Glutamatergic neuron (in vitro differentiated cells): ENCODE results near the gene RUNDC1. TPM values are rescaled to one million over a fixed set of nuclear protein-coding genes. Genes with fewer than 3 reads are reported as not detected.

Experiments used
- DNase-seq: peaks from one replicate; pipeline ENCODE4 v3.0.0; 2022
- H3K27ac Mint-ChIP-seq: one replicate; pipeline ENCODE4 v1.8.0; 2020; ENCODE audit warnings: mild to moderate bottlenecking, mixed read lengths, inconsistent platforms; ENCODE audit not compliant: unreplicated experiment
- H3K27me3 Mint-ChIP-seq: one replicate; pipeline ENCODE4 v1.8.0; 2020; ENCODE audit warnings: mild to moderate bottlenecking, moderate library complexity, mixed read lengths, inconsistent platforms; ENCODE audit not compliant: unreplicated experiment
- H3K36me3 Mint-ChIP-seq: one replicate; pipeline ENCODE4 v1.8.0; 2020; ENCODE audit warnings: mild to moderate bottlenecking, mixed read lengths, inconsistent platforms; ENCODE audit not compliant: unreplicated experiment
- H3K4me1 Mint-ChIP-seq: one replicate; pipeline ENCODE4 v1.8.0; 2020; ENCODE audit warnings: mild to moderate bottlenecking, low read depth, mixed read lengths, inconsistent platforms; ENCODE audit not compliant: unreplicated experiment
- H3K4me3 Mint-ChIP-seq: one replicate; pipeline ENCODE4 v1.8.0; 2020; ENCODE audit warnings: mild to moderate bottlenecking, mixed read lengths, inconsistent platforms; ENCODE audit not compliant: unreplicated experiment
- H3K9me3 Mint-ChIP-seq: one replicate; pipeline ENCODE4 v1.8.0; 2020; ENCODE audit warnings: mild to moderate bottlenecking, moderate library complexity, mixed read lengths, inconsistent platforms; ENCODE audit not compliant: unreplicated experiment
- total RNA-seq: library from RNA; stranded (reverse); fragmentation: NEBNext Ultra II Directional; extraction: Animal tissue kit (Norgen Biotek cat#: 25700); gene quantifications from one replicate; pipeline ENCODE4 v1.2.1, GENCODE V29; 2021; ENCODE audit not compliant: unreplicated experiment
- TF ChIP-seq, protein P1 (sequence below): fragments of 200-600 bp; sonication (generic); IDR thresholded peaks from one replicate; pipeline ENCODE4 v1.5.0; 2021; ENCODE audit not compliant: partially characterized antibody, unreplicated experiment

The RUNDC1 gene
- total RNA-seq, 1 donor from 2014 or later, result 14.0 TPM

DNA sequence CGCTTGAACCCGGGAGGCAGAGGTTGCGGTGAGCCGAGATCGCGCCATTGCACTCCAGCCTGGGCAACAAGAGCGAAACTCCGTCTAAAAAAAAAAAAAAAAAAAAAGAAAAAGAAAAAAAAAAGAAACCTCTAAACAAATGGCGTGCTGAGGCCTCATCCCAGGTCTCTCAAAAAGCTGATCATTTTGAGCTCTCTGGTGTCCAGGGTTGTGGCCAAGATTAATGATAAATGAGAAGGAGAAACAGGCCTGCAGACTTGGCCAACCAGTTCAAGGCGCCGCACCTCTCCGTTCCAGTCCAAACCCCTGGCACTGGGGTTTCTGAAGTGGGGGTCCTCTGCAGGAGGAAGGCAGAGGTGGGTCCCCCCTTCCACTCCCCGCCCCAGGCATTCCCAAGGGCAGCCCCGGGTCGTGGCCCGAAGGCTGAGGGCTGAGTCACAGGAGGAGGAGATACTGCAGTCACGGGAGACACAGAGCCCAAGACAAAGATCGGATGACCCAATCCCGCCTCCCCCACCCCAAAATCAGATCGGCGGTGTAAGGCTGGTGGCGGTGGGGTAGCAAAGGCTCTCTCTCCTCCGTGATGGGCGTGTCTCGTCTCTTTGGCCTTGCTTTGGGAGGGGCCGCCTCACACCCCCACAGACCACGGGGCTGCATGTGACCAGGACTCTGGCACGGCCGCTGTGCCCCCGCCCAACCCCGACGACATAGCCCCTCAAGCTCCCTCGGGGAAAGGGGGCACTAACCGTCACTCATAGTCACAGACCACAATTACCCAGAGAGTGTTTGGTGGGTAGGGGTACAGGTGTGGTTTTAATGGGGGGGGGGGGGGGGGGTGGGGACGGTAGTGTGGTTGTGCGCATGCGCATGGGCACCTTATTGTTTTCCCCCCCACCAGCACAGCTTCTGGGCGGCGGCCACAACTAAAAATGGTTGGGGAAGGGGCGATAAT lies 40.7 kb downstream of the RUNDC1 start:
- Mint-ChIP-seq H3K4me1 (peaks cover 20% of the 10 kb centered on the region), H3K27ac (peak overlapping the region; percentile 95), H3K9me3 (peaks cover 5% of the 10 kb centered on the region), H3K36me3 (no peaks in the 10 kb centered on the region), H3K4me3 (peak overlapping the region; percentile 95), H3K27me3 (peaks cover 14% of the 10 kb centered on the region)
- peak; percentile 68 for DNase-seq
- TF ChIP-seq, protein P1, sequence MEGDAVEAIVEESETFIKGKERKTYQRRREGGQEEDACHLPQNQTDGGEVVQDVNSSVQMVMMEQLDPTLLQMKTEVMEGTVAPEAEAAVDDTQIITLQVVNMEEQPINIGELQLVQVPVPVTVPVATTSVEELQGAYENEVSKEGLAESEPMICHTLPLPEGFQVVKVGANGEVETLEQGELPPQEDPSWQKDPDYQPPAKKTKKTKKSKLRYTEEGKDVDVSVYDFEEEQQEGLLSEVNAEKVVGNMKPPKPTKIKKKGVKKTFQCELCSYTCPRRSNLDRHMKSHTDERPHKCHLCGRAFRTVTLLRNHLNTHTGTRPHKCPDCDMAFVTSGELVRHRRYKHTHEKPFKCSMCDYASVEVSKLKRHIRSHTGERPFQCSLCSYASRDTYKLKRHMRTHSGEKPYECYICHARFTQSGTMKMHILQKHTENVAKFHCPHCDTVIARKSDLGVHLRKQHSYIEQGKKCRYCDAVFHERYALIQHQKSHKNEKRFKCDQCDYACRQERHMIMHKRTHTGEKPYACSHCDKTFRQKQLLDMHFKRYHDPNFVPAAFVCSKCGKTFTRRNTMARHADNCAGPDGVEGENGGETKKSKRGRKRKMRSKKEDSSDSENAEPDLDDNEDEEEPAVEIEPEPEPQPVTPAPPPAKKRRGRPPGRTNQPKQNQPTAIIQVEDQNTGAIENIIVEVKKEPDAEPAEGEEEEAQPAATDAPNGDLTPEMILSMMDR, result no peak

GRCh38 chr17:43021741-43022512 lies 41.6 kb downstream of the RUNDC1 start, which contains the start of gene VAT1:
VAT1 (minus strand) TSS chr17:43022385; CDS start chr17:43022322, 63 bp downstream.
- TF ChIP-seq, protein P1, result no peak
- Mint-ChIP-seq H3K27me3 (peaks cover 16% of the 10 kb centered on the region), H3K4me1 (peaks cover 26% of the 10 kb centered on the region), H3K9me3 (peaks cover 5% of the 10 kb centered on the region), H3K4me3 (peak within 1 kb of the TSS; percentile 95), H3K36me3 (no peaks in the 10 kb centered on the region), H3K27ac (peak within 1 kb of the TSS; percentile 95)
- DNase-seq, result peak; percentile 89

DNA sequence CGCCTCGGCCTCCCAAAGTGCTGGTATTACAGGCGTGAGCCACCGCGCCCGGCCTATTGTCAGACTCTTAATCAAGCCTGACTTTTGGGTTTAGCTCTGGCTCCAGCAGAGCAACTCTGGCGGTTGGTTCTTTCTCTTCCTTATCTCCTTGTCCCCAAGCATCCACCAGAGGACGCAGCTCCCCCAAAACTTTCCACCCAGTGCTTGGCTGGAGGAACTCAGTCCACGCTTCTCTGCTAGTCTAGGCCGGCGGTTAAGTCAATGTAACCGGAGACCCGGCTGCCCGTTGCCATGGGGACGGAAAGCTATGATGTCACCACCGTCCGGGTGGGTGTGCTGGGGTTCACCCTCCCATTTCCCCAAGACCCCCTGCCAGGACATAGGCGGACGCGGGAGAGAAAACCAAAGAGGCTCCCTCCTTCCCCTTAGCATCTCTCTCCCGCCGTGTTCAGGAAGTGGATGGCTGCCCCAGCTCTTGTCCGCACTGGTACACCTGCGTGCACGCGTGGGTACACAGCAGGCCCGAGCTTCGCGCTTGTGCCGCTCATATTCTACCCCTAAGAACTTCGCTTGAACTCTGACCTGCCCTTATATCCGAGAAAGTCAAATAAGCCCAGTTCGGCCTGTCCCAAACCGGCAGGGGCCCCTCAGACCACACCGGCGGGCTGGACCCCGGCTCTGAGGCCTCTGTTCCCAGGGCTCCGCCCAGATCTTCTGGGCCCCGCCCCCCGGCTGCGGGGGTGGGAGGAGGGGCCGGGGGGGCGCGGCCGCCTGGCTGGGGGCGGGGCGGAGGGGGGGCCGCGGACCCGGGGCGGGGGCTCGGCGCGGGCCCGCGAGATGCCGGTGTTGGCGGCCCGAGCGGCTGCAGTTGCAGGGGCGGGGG lies 44.3 kb downstream of the RUNDC1 start, which contains the start of gene RND2:
TSS of gene RND2 (plus strand) at position 825 of the 883 bp plus-strand sequence. CDS start 117 bp downstream, outside the sequence.
- Mint-ChIP-seq H3K9me3 (peaks cover 8% of the 10 kb centered on the region), H3K27me3 (peaks cover 9% of the 10 kb centered on the region), H3K27ac (peak within 1 kb of the TSS; percentile 98), H3K4me3 (peak within 1 kb of the TSS; percentile 98), H3K4me1 (peaks cover 34% of the 10 kb centered on the region), H3K36me3 (no peaks in the 10 kb centered on the region)
- DNase-seq, result peak; percentile 89
- TF ChIP-seq, protein P1, result peak; percentile 54

GRCh38 chr17:43025290-43025657 lies 44.9 kb downstream of the RUNDC1 start:
- Mint-ChIP-seq H3K36me3 (no peaks in the 10 kb centered on the region), H3K9me3 (peaks cover 8% of the 10 kb centered on the region), H3K27me3 (peaks cover 9% of the 10 kb centered on the region), H3K4me1 (peaks cover 34% of the 10 kb centered on the region), H3K27ac (peak overlapping the region; percentile 92), H3K4me3 (peak overlapping the region; percentile 89)
- TF ChIP-seq, protein P1, result no peak
- DNase-seq, result no peak
